ENCODE measurements around the gene CYTIP.

GRCh38 chr2:157427922-157428303, 16.0 kb downstream of the CYTIP start:
- no peak for TF ChIP-seq CTCF (IDR thresholded peaks at IDR 0.05; ENCODE audit: low read depth, low read length, missing input control)
- no peak for TF ChIP-seq REST (IDR thresholded peaks at IDR 0.05)
- TF ChIP-seq MAX (IDR thresholded peaks at IDR 0.05): no peak
- no peak for TF ChIP-seq RAD21 (IDR thresholded peaks at IDR 0.05)
- no peak for TF ChIP-seq JUND (IDR thresholded peaks at IDR 0.05)
- no peak for TF ChIP-seq RXRA (IDR thresholded peaks at IDR 0.05)
- no peak for TF ChIP-seq HNF4A (conservative IDR thresholded peaks at IDR 0.05)

Data from liver (tissue), 3 donors.